ENCODE measurements around the gene DIP2C.

DIP2C gene

GRCh38 chr10:341081-341740, 348.3 kb downstream of the DIP2C start:
- Histone ChIP-seq H3K27me3 (ENCODE audit: control insufficient read depth, insufficient read depth, low read length) (no peaks in the 10 kb centered on the region), H3K9ac (ENCODE audit: low read depth, low read length) (no peak overlapping the region), H3K4me3 (ENCODE audit: low read length) (no peak overlapping the region), H3K9me3 (replicated peaks; ENCODE audit: low read length) (no peaks in the 10 kb centered on the region), H3K4me2 (ENCODE audit: low read length) (no peak overlapping the region), H3K4me1 (ENCODE audit: control insufficient read depth, insufficient read depth, low read length) (peaks cover 15% of the 10 kb centered on the region), H3K36me3 (ENCODE audit: insufficient read depth, low read length) (peaks cover 21% of the 10 kb centered on the region)

GRCh38 chr10:340646-341045, 348.8 kb downstream of the DIP2C start:
- Histone ChIP-seq H3K9me3 (replicated peaks; ENCODE audit: low read length) (no peaks in the 10 kb centered on the region), H3K9ac (ENCODE audit: low read depth, low read length) (no peak overlapping the region), H3K36me3 (ENCODE audit: insufficient read depth, low read length) (peaks cover 21% of the 10 kb centered on the region), H3K4me3 (ENCODE audit: low read length) (no peak overlapping the region), H3K4me2 (ENCODE audit: low read length) (no peak overlapping the region), H3K4me1 (ENCODE audit: control insufficient read depth, insufficient read depth, low read length) (peaks cover 15% of the 10 kb centered on the region), H3K27me3 (ENCODE audit: control insufficient read depth, insufficient read depth, low read length) (no peaks in the 10 kb centered on the region)

GRCh38 chr10:339038-339391, 350.5 kb downstream of the DIP2C start:
- H3K4me2 ChIP-seq (ENCODE audit: low read length) = no peak overlapping the region
- H3K9me3 ChIP-seq (replicated peaks; ENCODE audit: low read length) = no peaks in the 10 kb centered on the region
- H3K4me3 ChIP-seq (ENCODE audit: low read length) = no peak overlapping the region
- H3K4me1 ChIP-seq (ENCODE audit: control insufficient read depth, insufficient read depth, low read length) = peaks cover 15% of the 10 kb centered on the region
- H3K36me3 ChIP-seq (ENCODE audit: insufficient read depth, low read length) = peaks cover 15% of the 10 kb centered on the region
- no peak overlapping the region for H3K9ac ChIP-seq (ENCODE audit: low read depth, low read length)
- no peaks in the 10 kb centered on the region for H3K27me3 ChIP-seq (ENCODE audit: control insufficient read depth, insufficient read depth, low read length)

GRCh38 chr10:338171-339037, 351.1 kb downstream of the DIP2C start:
- H3K4me3 ChIP-seq (ENCODE audit: low read length) = no peak overlapping the region
- peaks cover 15% of the 10 kb centered on the region for H3K36me3 ChIP-seq (ENCODE audit: insufficient read depth, low read length)
- H3K4me1 ChIP-seq (ENCODE audit: control insufficient read depth, insufficient read depth, low read length) = peaks cover 15% of the 10 kb centered on the region
- no peaks in the 10 kb centered on the region for H3K9me3 ChIP-seq (replicated peaks; ENCODE audit: low read length)
- H3K9ac ChIP-seq (ENCODE audit: low read depth, low read length) = no peak overlapping the region
- H3K4me2 ChIP-seq (ENCODE audit: low read length) = no peak overlapping the region
- no peaks in the 10 kb centered on the region for H3K27me3 ChIP-seq (ENCODE audit: control insufficient read depth, insufficient read depth, low read length)

- Histone ChIP-seq H3K4me1 (ENCODE audit: control insufficient read depth, insufficient read depth, low read length) (peaks cover 15% of the 10 kb centered on the region), H3K9me3 (replicated peaks; ENCODE audit: low read length) (no peaks in the 10 kb centered on the region), H3K4me3 (ENCODE audit: low read length) (no peak overlapping the region), H3K27me3 (ENCODE audit: control insufficient read depth, insufficient read depth, low read length) (no peaks in the 10 kb centered on the region), H3K36me3 (ENCODE audit: insufficient read depth, low read length) (peaks cover 12% of the 10 kb centered on the region), H3K4me2 (ENCODE audit: low read length) (no peak overlapping the region), H3K9ac (ENCODE audit: low read depth, low read length) (no peak overlapping the region)
Measured at GRCh38 chr10:336247-336646, 353.2 kb downstream of the DIP2C start.

- peaks cover 7% of the 10 kb centered on the region for H3K36me3 ChIP-seq (ENCODE audit: insufficient read depth, low read length)
Measured at GRCh38 chr10:335151-335800, 354.2 kb downstream of the DIP2C start.

GRCh38 chr10:331186-331585, 358.3 kb downstream of the DIP2C start:
- Histone ChIP-seq H3K9me3 (replicated peaks; ENCODE audit: low read length) (no peaks in the 10 kb centered on the region), H3K4me2 (ENCODE audit: low read length) (no peak overlapping the region), H3K4me1 (ENCODE audit: control insufficient read depth, insufficient read depth, low read length) (peaks cover 13% of the 10 kb centered on the region), H3K27me3 (ENCODE audit: control insufficient read depth, insufficient read depth, low read length) (no peaks in the 10 kb centered on the region), H3K36me3 (ENCODE audit: insufficient read depth, low read length) (no peaks in the 10 kb centered on the region), H3K4me3 (ENCODE audit: low read length) (no peak overlapping the region), H3K9ac (ENCODE audit: low read depth, low read length) (no peak overlapping the region)

More at GRCh38 chr10:335151-335800, 354.2 kb downstream of the DIP2C start:
- H3K4me1 ChIP-seq (ENCODE audit: control insufficient read depth, insufficient read depth, low read length) = peaks cover 15% of the 10 kb centered on the region
- H3K9me3 ChIP-seq (replicated peaks; ENCODE audit: low read length) = no peaks in the 10 kb centered on the region
- no peak overlapping the region for H3K4me2 ChIP-seq (ENCODE audit: low read length)
- H3K4me3 ChIP-seq (ENCODE audit: low read length) = no peak overlapping the region
- H3K9ac ChIP-seq (ENCODE audit: low read depth, low read length) = no peak overlapping the region
- H3K27me3 ChIP-seq (ENCODE audit: control insufficient read depth, insufficient read depth, low read length) = no peaks in the 10 kb centered on the region

GRCh38 chr10:329361-330099, 359.9 kb downstream of the DIP2C start:
- H3K9me3 ChIP-seq (replicated peaks; ENCODE audit: low read length) = no peaks in the 10 kb centered on the region
- no peaks in the 10 kb centered on the region for H3K27me3 ChIP-seq (ENCODE audit: control insufficient read depth, insufficient read depth, low read length)
- peak overlapping the region; percentile 84 for H3K4me2 ChIP-seq (ENCODE audit: low read length)
- peaks cover 15% of the 10 kb centered on the region for H3K4me1 ChIP-seq (ENCODE audit: control insufficient read depth, insufficient read depth, low read length)
- no peaks in the 10 kb centered on the region for H3K36me3 ChIP-seq (ENCODE audit: insufficient read depth, low read length)
- peak overlapping the region; percentile 61 for H3K4me3 ChIP-seq (ENCODE audit: low read length)
- peak overlapping the region; percentile 71 for H3K9ac ChIP-seq (ENCODE audit: low read depth, low read length)

- H3K27me3 ChIP-seq (ENCODE audit: control insufficient read depth, insufficient read depth, low read length) = no peaks in the 10 kb centered on the region
- no peak overlapping the region for H3K4me2 ChIP-seq (ENCODE audit: low read length)
- no peaks in the 10 kb centered on the region for H3K9me3 ChIP-seq (replicated peaks; ENCODE audit: low read length)
- H3K36me3 ChIP-seq (ENCODE audit: insufficient read depth, low read length) = no peaks in the 10 kb centered on the region
- peaks cover 26% of the 10 kb centered on the region for H3K4me1 ChIP-seq (ENCODE audit: control insufficient read depth, insufficient read depth, low read length)
- no peak overlapping the region for H3K4me3 ChIP-seq (ENCODE audit: low read length)
- no peak overlapping the region for H3K9ac ChIP-seq (ENCODE audit: low read depth, low read length)
Measured at GRCh38 chr10:327889-328852, 361.3 kb downstream of the DIP2C start.

GRCh38 chr10:326894-327635, 362.4 kb downstream of the DIP2C start:
- no peaks in the 10 kb centered on the region for H3K9me3 ChIP-seq (replicated peaks; ENCODE audit: low read length)
- H3K4me3 ChIP-seq (ENCODE audit: low read length) = no peak overlapping the region
- peaks cover 26% of the 10 kb centered on the region for H3K4me1 ChIP-seq (ENCODE audit: control insufficient read depth, insufficient read depth, low read length)
- H3K27me3 ChIP-seq (ENCODE audit: control insufficient read depth, insufficient read depth, low read length) = no peaks in the 10 kb centered on the region
- no peak overlapping the region for H3K9ac ChIP-seq (ENCODE audit: low read depth, low read length)
- no peaks in the 10 kb centered on the region for H3K36me3 ChIP-seq (ENCODE audit: insufficient read depth, low read length)
- no peak overlapping the region for H3K4me2 ChIP-seq (ENCODE audit: low read length)
